LNCaP clone FGC (cell line): ENCODE measurements around the gene CCL5.

ENCODE experiments used
- DNase-seq: peaks from one replicate; pipeline ENCODE4 v3.0.0-alpha.2; 2011; ENCODE audit warnings: low read depth
- H3K4me3 ChIP-seq: 2 replicates; pipeline ENCODE4 v1.5.1; 2011; ENCODE audit warnings: mild to moderate bottlenecking, low read depth, low read length, control low read depth
- CTCF ChIP-seq: IDR thresholded peaks from 2 replicates; pipeline ENCODE4 v1.5.1; 2012; ENCODE audit warnings: mild to moderate bottlenecking; ENCODE audit not compliant: control insufficient read depth, insufficient read depth; ENCODE audit errors: extremely low read depth

The CCL5 gene

GRCh38 chr17:35847633-35848373 lies 32.4 kb downstream of the CCL5 start:
- no peak for TF ChIP-seq CTCF
- DNase-seq, result no peak
- H3K4me3 ChIP-seq, result no peak overlapping the region

- DNase-seq, result no peak
- TF ChIP-seq CTCF, result no peak
These were observed 33.2 kb downstream of the CCL5 start for GRCh38 chr17:35847006-35847405.

GRCh38 chr17:35846055-35846809 lies 33.9 kb downstream of the CCL5 start:
- no peak for DNase-seq
- no peak overlapping the region for H3K4me3 ChIP-seq
- TF ChIP-seq CTCF, result no peak

More at GRCh38 chr17:35847006-35847405, 33.2 kb downstream of the CCL5 start:
- H3K4me3 ChIP-seq, result no peak overlapping the region

GRCh38 chr17:35844547-35844946 lies 35.6 kb downstream of the CCL5 start:
- DNase-seq, result no peak
- no peak for TF ChIP-seq CTCF
- no peak overlapping the region for H3K4me3 ChIP-seq

GRCh38 chr17:35843698-35844097 lies 36.5 kb downstream of the CCL5 start:
- no peak for DNase-seq
- no peak overlapping the region for H3K4me3 ChIP-seq
- no peak for TF ChIP-seq CTCF

GRCh38 chr17:35842239-35842638 lies 37.9 kb downstream of the CCL5 start:
- no peak for TF ChIP-seq CTCF
- no peak for DNase-seq
- H3K4me3 ChIP-seq, result no peak overlapping the region
